SHP77 (cell line): ENCODE data around the gene MYMK.

Experiments used
- DNase-seq, 2 experiments: peaks; one replicate each; lab custom pipeline; 2025; lab: John Stamatoyannopoulos, UW

The MYMK gene

GRCh38 chr9:133518200-133518599, 6.6 kb downstream of the MYMK start:
- DNase-seq, result no peak

DNA sequence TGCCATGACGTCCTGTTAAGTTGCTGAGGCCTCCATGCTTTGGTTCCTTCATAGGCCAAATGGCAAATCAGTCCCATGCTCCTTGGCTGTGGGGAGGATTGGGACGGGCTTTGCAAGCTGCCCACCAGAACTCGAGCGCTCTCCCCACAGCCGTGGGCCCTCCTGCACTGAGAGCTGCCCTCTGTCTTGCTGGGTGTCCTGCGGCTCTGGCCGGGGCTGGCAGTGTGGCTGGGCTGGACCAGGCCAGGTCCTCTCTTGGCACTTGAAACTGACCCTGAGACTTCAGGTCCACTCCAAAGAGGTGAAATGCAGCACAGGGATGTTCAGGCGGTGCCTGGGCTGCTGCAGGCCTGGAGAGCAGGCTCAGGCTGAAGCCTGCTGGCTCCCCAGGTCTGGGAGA, 7.0 kb downstream of the MYMK start:
- no peak for DNase-seq

- no peak for DNase-seq
These were observed 7.8 kb downstream of the MYMK start for GRCh38 chr9:133516961-133517350.

GRCh38 chr9:133516256-133516960, 8.4 kb downstream of the MYMK start:
- no peak for DNase-seq

DNA sequence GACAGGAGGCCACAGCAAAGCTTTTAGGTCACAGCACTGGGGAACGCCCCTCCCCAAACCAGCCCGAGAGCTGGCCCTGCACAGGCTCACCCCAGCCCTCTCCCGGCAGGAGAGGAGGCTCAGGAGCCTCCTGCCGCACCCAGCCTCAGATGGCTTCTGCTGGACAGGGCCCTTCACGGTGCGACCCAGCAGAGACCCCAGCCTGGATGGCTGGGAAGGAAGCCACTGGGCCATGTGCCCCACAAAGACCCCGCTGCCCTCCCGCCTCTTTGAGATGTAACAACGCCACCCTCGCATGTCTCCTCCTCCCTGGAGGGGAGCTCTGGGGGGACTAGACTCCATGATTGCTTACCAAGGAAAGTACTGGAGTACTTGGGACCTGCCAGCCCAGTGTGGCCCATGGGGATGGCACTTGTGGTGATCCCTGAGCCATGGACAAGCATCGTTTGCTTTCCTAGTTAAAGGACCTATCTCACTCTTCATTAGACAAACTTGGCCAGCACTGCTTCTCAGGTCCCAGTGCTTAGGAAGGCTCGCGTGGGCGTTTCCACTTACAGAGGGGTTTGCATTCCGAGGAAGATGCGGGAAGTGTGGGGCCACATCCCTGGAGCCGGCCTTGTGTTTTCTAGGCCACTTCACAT, 9.0 kb downstream of the MYMK start:
- DNase-seq, result no peak

- no peak for DNase-seq
These were observed 9.5 kb downstream of the MYMK start for GRCh38 chr9:133515240-133515610.

DNA sequence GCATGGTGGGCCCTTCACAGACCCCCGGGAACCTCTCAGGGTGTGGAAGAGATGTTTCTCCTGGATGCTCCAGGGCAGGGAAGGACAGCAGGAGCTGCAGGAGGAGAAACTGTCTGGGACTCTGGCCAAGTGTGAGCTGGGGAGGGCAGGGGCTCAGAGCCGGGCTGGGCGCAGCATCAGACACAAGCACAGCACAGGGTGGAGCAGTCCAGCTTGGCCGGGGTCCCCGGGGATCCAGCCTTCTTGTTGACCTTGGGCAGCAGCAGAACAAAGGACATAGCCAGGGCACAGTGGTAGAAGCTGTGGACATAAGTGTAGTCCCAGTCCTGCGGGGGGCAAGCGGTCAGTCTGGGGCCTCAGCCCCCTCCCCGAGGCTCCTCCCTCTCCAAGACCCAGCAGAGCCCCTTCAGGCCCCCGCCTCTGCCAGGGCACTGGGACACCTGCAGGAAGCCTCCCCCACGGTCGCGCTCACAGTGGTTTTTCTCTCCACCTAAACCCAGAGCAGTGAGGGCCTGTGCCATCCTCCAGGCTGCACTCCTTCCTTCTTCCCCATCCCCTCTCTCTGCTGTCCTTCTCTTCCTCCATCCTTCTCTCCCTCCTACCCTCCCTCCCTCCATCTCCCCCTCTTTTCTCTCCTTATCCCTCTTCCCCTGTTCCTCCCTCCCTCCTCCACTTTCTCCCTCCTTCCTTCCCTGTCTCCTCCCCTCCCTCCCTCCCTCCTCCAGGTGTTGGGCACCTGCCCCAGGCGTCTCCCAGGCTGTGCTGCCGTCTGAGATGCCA, 10.1 kb downstream of the MYMK start:
- DNase-seq, result peak; percentile 22 to 77

DNA sequence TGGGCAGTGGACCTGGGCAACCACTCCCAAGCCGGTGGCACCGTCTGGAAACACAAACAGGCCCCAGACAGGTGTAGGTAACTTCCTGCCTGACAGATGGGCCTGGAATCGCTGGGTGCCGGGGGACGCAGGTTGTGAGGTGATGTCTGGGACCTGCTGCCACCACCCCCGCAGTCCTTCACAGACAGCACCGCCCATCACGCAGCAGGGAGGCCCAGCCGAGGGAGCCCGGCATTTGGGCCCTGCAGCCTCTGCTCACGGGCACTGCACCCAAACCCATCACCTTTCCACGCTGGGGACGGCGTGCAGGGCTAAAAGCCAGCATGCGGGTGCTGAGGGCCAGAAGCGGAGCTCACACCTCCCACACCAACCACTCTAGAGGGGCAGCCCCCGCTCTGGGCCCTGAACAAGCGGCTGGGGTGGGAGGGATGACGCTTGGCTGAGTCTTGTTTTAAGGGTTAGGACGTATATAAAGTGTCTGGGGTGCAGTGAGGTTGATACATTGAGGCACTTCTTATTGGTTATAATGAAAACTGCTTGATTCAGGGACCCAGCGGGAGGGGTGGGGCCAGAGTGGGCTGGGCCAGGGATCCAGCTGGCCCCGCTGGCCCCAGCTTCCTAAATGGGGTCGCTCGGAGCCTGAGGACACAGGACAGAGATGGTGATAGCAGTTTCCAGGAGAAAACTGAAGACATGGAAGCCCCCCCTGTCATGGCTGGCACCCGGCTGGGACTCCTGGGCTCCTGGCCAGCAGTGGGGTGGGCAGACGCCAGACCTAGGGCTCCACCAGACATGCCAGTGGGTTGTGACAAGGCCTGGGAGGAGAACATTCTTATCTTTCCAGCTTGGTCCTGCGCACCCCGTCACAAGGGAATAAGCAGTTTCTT, 11.3 kb downstream of the MYMK start:
- peak in 1 of 2 experiments; percentile 41 for DNase-seq

DNA sequence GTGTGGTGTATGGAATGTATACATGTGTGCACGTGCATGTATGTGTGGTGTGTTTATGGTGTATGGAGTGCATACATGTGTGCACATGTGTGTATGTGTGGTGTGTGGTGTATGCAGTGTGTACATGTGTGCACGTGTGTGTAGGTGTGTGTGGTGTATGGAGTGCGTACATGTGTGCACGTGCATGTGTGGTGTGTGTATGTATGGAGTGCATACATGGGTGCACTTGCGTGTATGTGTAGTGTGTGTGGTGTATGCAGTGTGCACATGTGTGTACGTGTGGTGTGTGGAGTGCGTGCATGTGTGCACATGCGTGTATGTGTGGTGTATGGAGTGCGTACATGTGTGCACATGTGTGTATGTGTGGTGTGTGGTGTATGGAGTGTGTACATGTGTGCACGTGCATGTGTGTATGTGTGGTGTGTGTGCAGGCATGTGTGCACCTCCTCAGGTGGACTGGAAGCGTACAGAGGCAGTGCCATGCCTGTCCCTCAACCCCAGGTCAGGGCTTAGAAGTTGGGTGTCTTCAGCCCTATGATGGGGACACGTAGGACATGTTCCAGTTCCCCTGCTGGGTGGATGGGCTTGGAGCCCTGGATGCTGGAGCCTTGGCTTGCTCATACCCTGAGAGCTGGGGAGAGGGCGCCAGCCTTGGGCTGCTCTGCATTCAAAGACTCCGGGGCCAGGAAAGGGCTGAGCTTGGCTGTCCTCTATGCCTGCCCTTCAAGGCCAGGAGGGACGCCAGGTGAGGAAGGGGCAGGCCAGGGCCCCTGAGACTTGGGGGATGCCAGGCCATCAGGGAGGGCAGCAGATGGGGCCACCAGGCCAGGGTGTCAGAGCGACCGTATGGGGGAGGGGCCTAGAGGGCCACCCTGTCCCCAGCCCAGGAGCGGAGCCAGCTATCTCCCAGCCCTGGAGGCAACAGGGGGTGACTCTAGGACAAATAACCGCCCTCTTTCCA, 12.2 kb downstream of the MYMK start:
- peak in 1 of 2 experiments; percentile 37 for DNase-seq

DNA sequence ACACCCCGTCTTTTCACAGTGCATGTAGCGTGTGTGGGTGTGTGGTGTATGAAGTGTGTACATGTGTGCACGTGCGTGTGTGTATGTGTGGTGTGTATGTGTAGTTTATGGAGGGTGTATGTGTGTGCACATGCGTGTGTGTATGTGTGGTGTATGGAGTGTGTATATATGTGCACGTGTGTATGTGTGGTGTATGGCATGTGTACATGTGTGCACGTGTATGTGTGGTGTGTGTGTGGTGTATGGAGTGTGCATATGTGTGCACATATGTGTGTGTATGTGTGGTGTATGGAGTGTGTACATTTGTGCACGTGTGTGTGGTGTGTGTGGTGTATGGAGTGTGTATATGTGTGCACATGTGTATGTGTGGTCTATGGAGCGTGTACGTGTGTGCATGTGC, 13.2 kb downstream of the MYMK start:
- DNase-seq, result no peak

DNA sequence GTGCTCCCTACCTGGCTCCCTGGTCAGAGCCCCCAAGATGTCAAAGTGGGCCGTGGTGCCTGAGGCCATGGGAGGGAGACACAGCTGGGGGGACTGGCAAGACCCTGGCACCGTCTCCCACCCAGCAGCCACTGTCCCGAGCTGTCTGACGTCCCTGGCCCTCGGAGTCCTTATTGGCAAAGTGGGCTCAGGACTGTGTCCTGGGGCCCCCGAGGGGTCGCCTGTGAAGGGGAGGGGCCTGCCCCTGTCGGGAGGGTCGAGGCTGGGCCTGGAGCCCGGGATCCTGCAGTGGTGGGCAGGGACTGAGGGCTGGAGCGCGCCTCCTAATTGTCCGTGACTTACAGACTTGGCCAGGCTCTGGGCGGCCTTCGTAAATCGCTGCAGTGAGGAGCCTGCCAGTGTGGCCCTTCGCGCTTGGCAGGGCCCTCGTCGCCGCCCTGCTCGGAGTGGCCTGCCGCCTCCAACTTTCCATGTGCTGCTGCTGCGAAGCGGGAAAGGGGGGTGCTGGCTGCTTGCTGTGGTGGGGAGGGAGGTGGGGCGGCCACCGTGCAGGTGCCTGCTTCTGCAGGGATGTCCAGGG, 13.7 kb downstream of the MYMK start:
- no peak for DNase-seq

DNA sequence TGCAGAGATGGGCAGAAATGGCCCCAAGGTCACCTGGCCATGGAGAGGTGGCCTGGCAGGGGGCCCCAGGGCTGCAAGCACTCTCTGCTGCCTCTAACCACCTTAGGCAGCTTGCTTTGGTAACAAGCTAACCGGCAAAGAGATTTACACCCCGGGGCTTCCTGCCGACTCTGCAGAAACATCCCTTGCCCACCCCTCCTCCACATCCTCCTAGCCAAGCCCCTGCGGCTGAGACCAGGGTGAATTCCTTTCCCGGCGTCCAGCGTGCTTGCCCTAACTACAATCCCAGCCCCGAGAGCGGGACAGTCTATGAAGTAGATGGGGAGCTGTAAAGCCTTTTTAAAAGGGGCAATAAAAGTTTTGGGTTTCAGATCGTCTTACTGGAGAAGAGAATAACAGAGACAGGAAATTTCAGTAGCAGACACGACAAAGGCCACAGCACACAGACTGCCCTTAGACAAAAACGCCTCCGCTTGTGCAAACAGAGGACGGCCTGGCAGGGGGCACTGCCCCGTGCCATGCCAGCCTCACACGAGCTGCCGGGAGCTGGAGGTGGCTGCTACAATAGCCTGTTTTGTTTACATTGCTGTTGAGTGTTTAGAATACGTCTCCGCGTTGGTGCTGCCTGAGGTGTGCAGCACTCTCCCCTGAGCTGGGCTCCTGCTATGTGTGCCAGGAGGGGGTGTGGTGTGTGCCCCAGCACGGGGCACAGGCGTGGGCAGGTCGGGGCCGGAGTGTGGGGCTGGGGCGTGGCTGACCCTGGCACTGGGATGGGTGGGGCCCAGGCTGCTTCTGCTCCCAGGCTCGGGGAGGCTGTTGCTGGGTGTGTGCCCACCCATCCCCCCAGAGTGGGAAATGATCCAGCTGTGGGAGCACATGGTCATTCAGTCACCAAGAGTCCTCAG, 15.3 kb downstream of the MYMK start:
- peak; percentile 80 to 89 for DNase-seq

GRCh38 chr9:133508046-133508445, 16.7 kb downstream of the MYMK start:
- no peak for DNase-seq

- DNase-seq, result no peak
These were observed 17.4 kb downstream of the MYMK start for GRCh38 chr9:133507246-133507965.

GRCh38 chr9:133506653-133507038, 18.1 kb downstream of the MYMK start:
- peak; percentile 65 to 75 for DNase-seq

- DNase-seq, result no peak
These were observed 18.7 kb downstream of the MYMK start for GRCh38 chr9:133505901-133506652.

DNA sequence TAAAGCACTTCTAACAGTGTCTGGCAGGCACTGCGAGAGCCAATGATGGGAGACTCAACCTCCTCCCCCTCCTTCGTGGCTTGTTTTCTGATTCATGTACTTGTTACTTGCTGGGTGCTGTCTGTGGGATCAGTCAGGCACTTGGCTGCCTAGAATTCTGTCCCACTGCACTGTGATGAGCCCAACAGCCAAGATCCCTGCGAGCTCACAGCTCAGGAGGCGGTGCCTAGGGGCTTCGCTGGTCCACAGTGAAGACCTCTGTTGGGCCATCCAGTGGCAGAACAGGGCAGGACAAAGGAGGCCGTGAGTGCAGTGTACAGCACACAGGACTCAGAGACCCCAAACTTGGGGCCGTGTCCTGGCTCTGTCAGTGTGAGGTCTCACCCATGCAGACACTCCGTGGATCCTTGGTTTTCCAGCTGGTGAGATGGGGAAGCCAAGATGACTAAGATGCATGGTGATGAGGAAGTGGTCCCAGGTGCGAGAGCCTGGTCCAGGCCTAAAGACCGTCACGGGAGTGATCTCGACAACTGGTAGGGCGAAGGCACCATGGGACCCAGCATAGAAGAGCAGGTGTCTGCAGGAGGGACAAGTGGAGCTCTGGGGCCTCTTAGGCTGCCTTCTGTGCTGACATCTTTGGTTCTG, 19.5 kb downstream of the MYMK start:
- no peak for DNase-seq

DNA sequence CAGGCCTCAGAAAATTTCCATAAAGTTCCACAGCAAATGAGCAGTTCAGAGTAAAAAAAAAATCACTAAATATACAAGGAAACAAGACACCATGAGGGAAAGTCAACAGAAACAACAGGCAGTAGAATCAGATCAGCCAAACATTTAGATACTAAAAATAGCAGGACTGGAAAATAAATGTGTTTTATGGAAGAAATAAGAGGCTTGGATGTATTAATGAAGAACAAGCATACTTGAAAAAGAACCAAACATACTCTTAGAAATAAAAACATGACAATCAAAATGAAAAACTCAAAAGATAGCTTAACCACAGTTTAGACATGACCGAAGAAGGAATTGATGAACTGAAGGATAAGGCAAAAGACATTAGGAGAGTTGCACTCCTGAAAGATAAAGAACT, 22.6 kb downstream of the MYMK start:
- DNase-seq, result no peak
